ENCODE data around the gene KDM7A.
"Not testable (repeated sequence)": the region's sequence is repeated elsewhere in the genome, so short reads cannot be mapped to it uniquely, and the experiment has no call there.

The KDM7A gene

GRCh38 chr7:140176811-140177702, at the start of gene KDM7A:
KDM7A (minus strand) TSS chr7:140176983; CDS start chr7:140176937, 46 bp downstream.
- DNase-seq = peak; percentile 84 to 88

GRCh38 chr7:140225562-140226249, 48.9 kb upstream of the KDM7A start:
- no peak for DNase-seq

- no peak for DNase-seq
These were observed 46.9 kb upstream of the KDM7A start for GRCh38 chr7:140223515-140224221.

DNA sequence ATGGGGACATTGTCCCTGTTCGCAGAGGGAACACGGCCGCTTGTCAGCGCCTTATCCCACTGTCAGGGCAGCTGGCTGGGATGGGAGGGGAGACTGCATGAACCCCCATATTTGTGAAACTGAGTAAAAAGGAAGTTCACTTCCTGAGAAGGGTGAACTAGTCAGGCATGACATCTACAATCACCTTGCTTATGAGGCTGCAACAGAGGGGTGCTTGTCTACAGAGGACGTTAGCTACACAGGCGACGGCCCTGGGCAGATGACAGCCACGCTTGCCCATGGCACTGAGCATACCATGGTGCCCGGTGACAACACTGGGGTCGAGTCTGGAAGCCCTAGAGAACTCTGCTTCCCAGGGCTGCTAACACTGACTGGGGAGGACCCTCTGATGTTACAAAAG, 46.0 kb upstream of the KDM7A start:
- DNase-seq = no peak

- DNase-seq = no peak
These were observed 43.1 kb upstream of the KDM7A start for GRCh38 chr7:140219672-140220524.

DNA sequence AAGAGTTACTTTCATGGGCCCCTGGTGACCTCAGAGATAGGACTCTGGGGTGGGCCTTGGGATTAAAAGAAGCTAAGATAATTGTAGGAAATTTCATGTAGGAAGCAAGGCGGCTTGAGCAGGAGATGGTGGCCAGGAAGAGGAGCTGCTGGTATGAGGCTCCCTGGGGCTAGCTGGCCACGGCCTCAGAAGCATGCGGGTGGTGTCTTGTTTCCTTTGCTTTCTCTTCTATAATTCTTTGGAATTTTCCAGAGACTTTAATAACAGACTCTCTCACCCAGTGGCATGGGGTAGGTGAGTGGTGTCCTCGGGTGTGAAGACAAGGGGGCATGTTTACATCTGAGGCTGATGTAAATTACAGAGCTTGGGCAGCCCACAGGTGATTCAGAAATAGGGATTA, 41.9 kb upstream of the KDM7A start:
- no peak for DNase-seq

- no peak for DNase-seq
These were observed 41.1 kb upstream of the KDM7A start for GRCh38 chr7:140217750-140218501.

- DNase-seq = no peak
These were observed 38.5 kb upstream of the KDM7A start for GRCh38 chr7:140215281-140215680.

GRCh38 chr7:140214075-140214684, 37.4 kb upstream of the KDM7A start:
- no peak for DNase-seq

DNA sequence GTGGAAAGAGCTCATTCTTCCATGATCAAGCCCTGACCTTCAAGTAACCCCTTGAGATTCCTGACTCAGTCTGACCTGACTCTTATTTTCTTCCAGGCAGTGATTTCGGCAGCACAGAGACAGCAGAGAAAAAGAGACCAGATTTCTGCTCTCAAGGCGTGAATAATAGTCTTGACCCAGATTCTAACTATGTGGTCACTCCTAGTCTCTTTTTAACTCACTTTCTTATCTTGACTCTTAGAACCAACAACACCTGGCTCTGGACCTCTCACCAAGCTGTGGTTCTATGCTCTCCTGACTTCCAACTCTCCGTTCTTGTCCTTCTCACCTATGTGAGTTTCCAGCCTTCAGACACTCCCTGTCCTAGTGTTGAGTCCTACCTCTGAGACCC, 36.9 kb upstream of the KDM7A start:
- no peak for DNase-seq

GRCh38 chr7:140212100-140212881, 35.5 kb upstream of the KDM7A start:
- DNase-seq = peak in 1 of 2 donors; percentile 33

DNA sequence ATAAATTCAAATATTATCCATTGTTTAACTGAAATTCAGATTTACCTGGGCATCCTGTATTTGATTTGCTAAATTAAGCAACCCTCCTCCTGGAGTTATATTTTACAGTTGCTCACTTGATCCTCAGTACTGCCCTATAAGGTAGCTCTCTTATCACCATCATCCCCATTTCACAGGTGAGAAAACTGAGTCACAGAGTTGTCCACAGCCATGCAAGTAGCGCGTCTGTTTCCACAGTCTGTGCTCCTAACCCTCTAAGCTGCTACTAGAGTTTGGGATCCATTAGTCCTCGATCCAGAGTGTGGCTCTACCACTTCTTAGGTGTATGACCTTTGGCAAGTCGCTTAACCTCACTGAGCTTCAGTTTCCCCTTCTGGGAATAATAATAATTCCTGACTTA, 34.9 kb upstream of the KDM7A start:
- no peak for DNase-seq

GRCh38 chr7:140209866-140210609, 33.3 kb upstream of the KDM7A start:
- peak; percentile 51 to 52 for DNase-seq

GRCh38 chr7:140206616-140207389, 30.0 kb upstream of the KDM7A start:
- no peak for DNase-seq

DNA sequence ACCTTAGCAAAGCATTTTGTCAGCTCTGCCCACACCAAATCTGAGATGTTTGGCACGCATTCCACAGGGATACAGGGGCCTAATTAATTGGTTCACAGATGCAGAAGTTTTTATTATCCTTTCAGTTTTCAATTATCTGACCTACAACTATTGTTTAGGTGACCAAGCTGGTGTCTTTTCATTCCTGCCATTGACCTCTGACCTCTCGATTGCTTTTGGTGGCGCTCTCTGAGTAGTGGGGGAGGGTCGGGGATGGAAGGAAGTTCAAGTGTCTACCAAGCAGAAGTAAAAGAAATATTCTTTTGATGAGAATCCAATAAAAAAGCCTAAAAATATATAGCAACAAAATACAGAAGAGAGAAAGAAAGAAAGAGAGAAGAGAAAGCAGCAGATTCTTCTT, 28.8 kb upstream of the KDM7A start:
- no peak for DNase-seq

- DNase-seq = no peak
These were observed 26.8 kb upstream of the KDM7A start for GRCh38 chr7:140203556-140203955.

DNA sequence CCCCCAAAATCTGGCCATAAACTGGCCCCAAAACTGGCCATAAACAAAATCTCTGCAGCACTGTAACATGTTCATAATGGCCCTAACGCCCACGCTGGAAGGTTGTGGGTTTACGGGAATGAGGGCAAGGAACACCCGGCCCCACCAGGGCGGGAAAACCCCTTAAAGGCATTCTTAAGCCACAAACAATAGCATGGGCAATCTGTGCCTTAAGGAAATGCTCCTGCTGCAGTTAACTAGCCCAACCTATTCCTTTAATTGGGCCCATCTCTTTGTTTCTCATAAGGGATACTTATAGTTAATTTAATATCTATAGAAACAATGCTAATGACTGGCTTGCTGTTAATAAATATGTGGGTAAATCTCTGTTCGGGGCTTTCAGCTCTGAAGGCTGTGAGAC, 26.2 kb upstream of the KDM7A start:
- DNase-seq = not testable (repeated sequence)

DNA sequence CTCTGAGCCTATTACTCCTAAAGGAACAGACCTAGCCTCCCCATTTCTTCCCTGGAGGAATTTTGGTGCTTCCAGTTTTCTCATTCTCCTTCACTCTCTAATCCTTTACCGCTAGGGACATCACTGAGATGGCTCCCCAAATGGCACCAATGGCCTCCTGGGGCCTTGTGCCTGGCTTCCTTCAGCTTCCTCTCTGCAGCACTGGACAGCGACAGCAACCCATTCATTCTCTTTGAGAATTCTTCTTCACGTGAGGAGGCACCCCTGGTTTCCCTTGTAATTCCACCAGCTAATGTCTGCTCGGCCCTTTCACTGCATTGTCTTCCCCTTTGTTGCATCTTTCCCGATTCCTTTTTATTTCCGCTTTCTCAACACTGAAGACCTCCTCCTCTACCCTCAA, 24.6 kb upstream of the KDM7A start:
- no peak for DNase-seq
